Erythroblast (primary cell): ENCODE measurements around the gene HOXA4.

Experiments
- DNase-seq, 2 experiments: peaks; one replicate each; lab custom pipeline; 2025; lab: John Stamatoyannopoulos, UW
- GATA1 ChIP-seq: IDR thresholded peaks from 2 replicates; pipeline ENCODE4 v1.6.1; 2011; ENCODE audit warnings: low read depth, mild to moderate bottlenecking, control low read depth, low read length, moderate library complexity
- POLR2A ChIP-seq: IDR thresholded peaks from 2 replicates; pipeline ENCODE4 v1.6.1; 2011; ENCODE audit warnings: mild to moderate bottlenecking, low read length

Gene HOXA4

DNA sequence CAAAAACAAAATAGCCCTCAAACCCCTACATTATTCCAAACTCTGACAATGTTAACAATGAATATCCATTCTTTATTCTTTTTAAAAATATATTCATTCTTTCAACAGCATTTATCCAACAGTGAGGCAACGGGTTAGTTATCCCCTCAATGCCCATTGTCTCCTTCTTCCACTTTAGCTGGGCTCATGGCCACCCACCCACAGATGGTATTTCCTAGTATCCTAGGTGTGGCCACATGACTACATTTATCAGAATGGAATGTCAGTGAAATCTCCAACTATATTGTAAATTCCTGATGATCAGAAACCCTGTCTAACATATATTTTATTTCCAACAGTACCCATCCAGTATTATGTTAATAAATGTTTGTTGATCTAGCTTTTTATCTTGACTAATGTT, 48.4 kb downstream of the HOXA4 start:
- TF ChIP-seq GATA1 = no peak
- no peak for TF ChIP-seq POLR2A
- DNase-seq = no peak

DNA sequence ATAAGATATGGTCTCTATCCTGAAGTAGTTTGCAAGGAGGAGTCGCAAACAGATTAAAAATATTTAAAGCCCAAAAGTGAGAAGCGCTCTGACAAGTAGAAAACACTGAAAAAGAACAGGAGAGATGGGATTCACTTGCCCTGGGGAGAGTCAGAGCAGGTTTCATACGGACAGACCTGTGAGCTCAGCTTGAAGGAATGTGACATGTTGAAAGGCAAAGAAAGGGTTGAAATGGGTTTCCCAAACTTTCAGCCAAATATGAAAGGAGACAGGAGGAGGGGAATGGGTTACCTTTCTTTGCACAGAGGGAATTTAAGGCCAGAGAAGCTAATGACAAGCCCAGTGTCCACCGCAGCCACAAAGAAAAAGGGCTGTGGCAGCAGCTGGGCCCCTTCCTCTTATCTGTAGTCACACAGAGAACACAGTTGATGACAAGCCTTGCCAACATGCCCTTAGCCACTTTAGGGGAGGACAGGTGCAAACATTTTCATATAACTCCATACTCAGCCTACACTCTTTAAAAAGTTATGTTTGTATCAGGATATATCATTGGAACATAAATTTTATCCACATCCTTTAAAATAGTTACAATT, 49.6 kb downstream of the HOXA4 start:
- peak; percentile 28 to 58 for DNase-seq
- TF ChIP-seq POLR2A (no peak), GATA1 (no peak)

DNA sequence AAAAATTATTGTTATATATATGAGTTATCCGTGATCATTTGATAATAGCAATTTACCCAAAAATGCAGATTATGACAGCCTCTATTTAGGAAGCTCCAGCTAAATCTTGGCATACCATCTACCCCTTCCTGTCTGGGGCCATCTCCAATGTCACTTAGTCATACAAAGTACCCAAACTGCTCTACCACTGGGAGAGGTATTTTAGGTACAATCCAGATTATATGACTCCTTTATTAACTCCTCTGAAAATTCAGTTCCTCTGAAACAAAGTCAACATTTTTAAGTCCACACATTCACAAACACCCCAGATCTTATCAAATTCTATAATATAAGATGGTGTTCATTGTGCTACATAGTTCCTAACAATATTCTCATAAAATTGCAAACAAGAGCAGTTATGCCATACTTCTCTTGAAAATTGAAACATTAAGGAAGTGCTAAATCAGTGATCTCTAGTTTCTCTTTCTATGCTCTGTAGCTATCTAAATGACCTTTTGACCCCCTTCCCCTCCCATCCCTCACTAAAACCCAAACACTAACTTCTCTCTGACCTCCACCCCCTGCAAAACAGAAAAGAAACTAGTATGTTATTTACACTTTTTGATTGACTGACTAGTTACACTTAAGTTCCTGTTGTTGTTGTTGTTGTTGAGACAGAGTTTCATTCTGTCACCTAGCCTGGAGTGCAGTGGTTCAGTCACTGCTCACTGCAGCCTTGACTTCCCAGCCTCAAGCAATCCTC, 51.2 kb downstream of the HOXA4 start:
- DNase-seq = no peak
- TF ChIP-seq GATA1 (no peak), POLR2A (no peak)

DNA sequence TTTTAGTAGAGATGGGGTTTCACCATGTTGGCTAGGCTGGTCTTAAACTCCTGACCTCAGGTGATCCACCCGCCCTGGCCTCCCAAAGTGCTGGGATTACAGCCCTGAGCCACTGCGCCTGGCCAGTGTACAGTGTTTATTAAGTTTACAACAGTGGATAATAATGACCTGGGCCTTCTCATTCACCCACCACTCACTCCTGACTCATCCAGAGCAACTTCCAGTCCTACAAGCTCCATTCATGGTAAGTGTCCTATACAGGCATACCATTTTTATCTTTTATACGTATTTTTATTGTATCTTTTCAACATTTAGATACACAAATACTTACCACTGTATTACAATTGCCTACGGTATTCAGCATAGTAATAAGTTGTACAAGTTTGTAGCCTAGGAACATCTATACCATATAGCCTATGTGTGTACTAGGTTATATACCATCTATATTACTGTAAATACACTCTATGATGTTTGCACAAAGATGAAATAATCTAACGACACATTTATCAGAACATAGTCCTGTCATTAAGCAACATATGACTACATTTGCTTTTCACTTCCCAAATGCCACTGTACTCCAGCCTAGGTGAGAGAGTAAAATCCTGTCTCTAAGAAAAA, 51.8 kb downstream of the HOXA4 start:
- TF ChIP-seq GATA1 (no peak), POLR2A (no peak)
- DNase-seq = no peak
